Measurements from ENCODE around the gene SLFNL1. TPM values are rescaled to one million over a fixed set of nuclear protein-coding genes. Genes with fewer than 3 reads are reported as not detected.

The SLFNL1 gene
- total RNA-seq: under 1 TPM; 0.17 to 0.52 (median 0.47) TPM

DNA sequence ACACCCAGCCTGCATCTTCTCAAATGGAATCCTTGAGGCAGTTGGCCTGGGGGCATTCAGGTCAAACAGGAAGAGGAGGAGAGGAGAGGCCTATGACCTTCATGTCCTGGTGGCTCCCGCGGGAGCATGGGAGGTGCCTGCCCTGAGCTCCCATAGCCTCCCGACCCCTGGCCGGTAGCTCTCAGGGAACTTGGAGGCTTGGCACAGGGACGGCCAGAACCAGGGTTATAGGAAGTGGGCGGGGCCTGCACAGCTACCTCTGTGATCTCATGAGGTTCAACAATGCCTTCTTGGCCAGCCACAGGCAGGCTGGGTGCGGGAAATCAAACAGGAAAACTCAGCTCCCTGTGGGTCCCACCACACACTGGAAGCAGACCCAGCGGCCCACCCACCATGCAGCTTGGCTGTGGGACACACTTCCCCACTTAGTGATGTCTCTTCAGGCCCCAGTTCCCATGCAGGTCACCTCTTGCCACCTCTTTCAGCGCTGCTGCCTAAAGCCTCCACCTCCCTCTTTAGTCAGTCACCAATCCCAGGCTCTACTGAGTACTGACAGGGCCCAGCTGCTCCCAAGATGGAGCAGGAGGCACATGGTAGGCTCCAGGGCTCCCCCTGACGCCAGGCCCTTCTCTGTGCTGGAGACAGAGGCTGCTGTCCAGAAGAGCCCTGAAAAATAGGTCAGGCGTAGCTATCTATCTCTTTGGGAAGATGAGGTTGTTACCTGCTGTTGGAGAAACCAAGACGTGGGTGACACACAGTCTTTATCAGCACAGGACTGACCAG, at the start of gene SLFNL1:
TSS of gene SLFNL1 (minus strand) at position 200 of the 783 bp plus-strand sequence. CDS start 1,065 bp downstream, outside the sequence.
- Histone ChIP-seq H3K4me3 (no peak within 1 kb of the TSS), H3K27ac (replicated peaks in 1 of 4) (no peak within 1 kb of the TSS), H3K4me1 (peaks cover 8 to 15% (median 12%) of the 10 kb centered on the region in 4 donors), H3K36me3 (peaks cover 8 to 49% (median 29%) of the 10 kb centered on the region in 4 donors), H3K27me3 (no peaks in the 10 kb centered on the region), H3K9me3 (no peaks in the 10 kb centered on the region)
- TF ChIP-seq POLR2A (IDR thresholded peaks at IDR 0.05; ENCODE audit: low read depth) (no peak), POLR2AphosphoS5 (IDR thresholded peaks at IDR 0.05) (peak in 1 of 2 donors; percentile 11), CTCF (IDR thresholded peaks at IDR 0.05) (no peak)
- 55% methylated on average over 11 of the region's 12 CpGs for WGBS
- no peak for DNase-seq (ENCODE audit: extremely low spot score)
- intact Hi-C loops (cut with DNase I): no loop called here

- no peaks in the 10 kb centered on the region for H3K27me3 ChIP-seq
- H3K4me1 ChIP-seq: no peaks in the 10 kb centered on the region
- H3K9me3 ChIP-seq: peaks cover 0 to 6% (median 0%) of the 10 kb centered on the region in 4 donors
- peaks cover 0 to 77% (median 32%) of the 10 kb centered on the region in 4 donors for H3K36me3 ChIP-seq
- H3K4me3 ChIP-seq: no peak overlapping the region
- H3K27ac ChIP-seq (replicated peaks in 1 of 4): no peak overlapping the region
- TF ChIP-seq POLR2AphosphoS5 (IDR thresholded peaks at IDR 0.05): no peak
- no peak for TF ChIP-seq EP300 (IDR thresholded peaks at IDR 0.05)
- no peak for TF ChIP-seq CTCF (IDR thresholded peaks at IDR 0.05)
- no peak for TF ChIP-seq POLR2A (IDR thresholded peaks at IDR 0.05; ENCODE audit: low read depth)
- 94% methylated on average over 5 of the region's 5 CpGs for WGBS
- intact Hi-C loops (cut with DNase I): no loop called here
- no peak for DNase-seq (ENCODE audit: extremely low spot score)
Observed at GRCh38 chr1:41056907-41057306, 35.4 kb upstream of the SLFNL1 start.

- Histone ChIP-seq H3K36me3 (peaks cover 0 to 76% (median 24%) of the 10 kb centered on the region in 4 donors), H3K4me1 (no peaks in the 10 kb centered on the region), H3K4me3 (no peak overlapping the region), H3K9me3 (no peaks in the 10 kb centered on the region), H3K27ac (replicated peaks in 1 of 4) (no peak overlapping the region), H3K27me3 (no peaks in the 10 kb centered on the region)
- WGBS: 83% methylated on average over 1 of the region's 2 CpGs
- intact Hi-C loops (cut with DNase I): no loop called here
- no peak for TF ChIP-seq POLR2A (IDR thresholded peaks at IDR 0.05; ENCODE audit: low read depth)
- TF ChIP-seq POLR2AphosphoS5 (IDR thresholded peaks at IDR 0.05): no peak
- no peak for TF ChIP-seq CTCF (IDR thresholded peaks at IDR 0.05)
- TF ChIP-seq EP300 (IDR thresholded peaks at IDR 0.05): no peak
- DNase-seq (ENCODE audit: extremely low spot score): no peak
Observed at GRCh38 chr1:41053316-41053715, 31.8 kb upstream of the SLFNL1 start.

DNA sequence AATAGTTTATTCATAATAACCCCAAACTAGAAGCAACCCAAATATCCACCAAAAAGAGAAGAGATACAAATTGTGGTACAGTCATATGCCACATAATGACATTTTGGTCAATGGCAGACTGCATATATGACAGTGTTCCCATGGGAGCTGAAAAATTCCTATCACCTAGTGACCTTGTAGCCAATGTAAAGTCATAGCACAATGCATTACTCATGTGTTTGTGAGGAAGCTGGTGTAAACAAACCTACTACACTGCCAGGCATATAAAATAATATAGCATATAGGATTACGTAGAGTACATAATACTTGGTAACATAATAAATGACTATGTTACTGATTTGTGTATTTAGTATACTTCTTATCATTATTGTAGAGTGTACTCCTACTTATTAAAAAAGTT, 29.5 kb upstream of the SLFNL1 start:
- Histone ChIP-seq H3K4me1 (peaks cover 5 to 8% (median 8%) of the 10 kb centered on the region in 4 donors), H3K4me3 (no peak overlapping the region), H3K27me3 (no peaks in the 10 kb centered on the region), H3K9me3 (no peaks in the 10 kb centered on the region), H3K27ac (replicated peaks in 1 of 4) (no peak overlapping the region), H3K36me3 (peaks cover 0 to 88% (median 26%) of the 10 kb centered on the region in 4 donors)
- no peak for DNase-seq (ENCODE audit: extremely low spot score)
- WGBS: 97% methylated on average over 1 of the region's 1 CpG
- TF ChIP-seq POLR2AphosphoS5 (IDR thresholded peaks at IDR 0.05): no peak
- no peak for TF ChIP-seq POLR2A (IDR thresholded peaks at IDR 0.05; ENCODE audit: low read depth)
- TF ChIP-seq EP300 (IDR thresholded peaks at IDR 0.05): no peak
- TF ChIP-seq CTCF (IDR thresholded peaks at IDR 0.05): no peak
- intact Hi-C loops (cut with DNase I): no loop called here

Measured in esophagus muscularis mucosa (tissue), 4 donors.